H1 (cell line): Measurements from ENCODE around the gene DLG4. TPM values are rescaled to one million over a fixed set of nuclear protein-coding genes. Genes with fewer than 3 reads are reported as not detected.
A peak's percentile ranks its signal among the peaks of the same experiment; 100 is the strongest.

ENCODE experiments used
- CBX8 ChIP-seq: fragments of 300-800, 300-1000 bp; sonication (generic); IDR thresholded peaks from 2 replicates; pipeline ENCODE4 v1.7.1; 2016; ENCODE audit warnings: low read depth, low read length, borderline replicate concordance
- MAFK ChIP-seq: IDR thresholded peaks from 2 replicates; pipeline ENCODE4 v1.6.1; 2012; ENCODE audit warnings: low read depth, mild to moderate bottlenecking, improper control_type of control experiment, low read length
- SIN3A ChIP-seq, 2 experiments: IDR thresholded peaks in 1 of 2; conservative IDR thresholded peaks in 1 of 2; 2 replicates each; pipeline ENCODE4 v1.6.1; 2011 to 2012; ENCODE audit warnings: low read length in 2 of 2, improper control_type of control experiment in 1 of 2, low read depth in 1 of 2, mild to moderate bottlenecking in 1 of 2
- polyA plus RNA-seq, 7 experiments: library from polyadenylated mRNA; depleted of rRNA in 3 of 7; stranded (reverse) in 5 of 7; unstranded in 2 of 7; fragments of >200 nt in 5 of 7; fragments of 200-250 nt in 2 of 7; gene quantifications; 1 replicate in 5 of 7; 2 replicates in 1 of 7; 4 replicates in 1 of 7; pipeline versions ENCODE4 v1.2.1 to v1.2.3, GENCODE V29; 2011 to 2013; ENCODE audit warnings: missing spikeins in 2 of 7, mixed read lengths in 2 of 7
- total RNA-seq: library from RNA; stranded (reverse); fragmentation: NEBNext Ultra II Directional; extraction: Animal tissue kit (Norgen Biotek cat#: 25700); gene quantifications from 2 replicates; pipeline ENCODE4 v1.2.1, GENCODE V29; 2021

Gene DLG4
- total and polyA plus RNA-seq, 2 of the 8 experiments (the other 6 are each of a cell fraction or from before 2014, with no cell fraction given): 18.9 to 45.9 TPM

GRCh38 chr17:7238420-7239090 is 18.9 kb upstream of the DLG4 start (continued):
- no peak for TF ChIP-seq MAFK
- TF ChIP-seq CBX8: no peak
- TF ChIP-seq SIN3A (conservative IDR thresholded peaks at IDR 0.05 in 1 of 2, IDR thresholded peaks at IDR 0.05 in 1 of 2; ENCODE audit: low read depth in 1 of 2, low read length in 2 of 2): 0 out of 4 replicates have a peak, but pooled peaks of 1 of the 2 experiments have one; percentile 6
